Measurements from ENCODE around the gene SYTL3. TPM values are rescaled to one million over a fixed set of nuclear protein-coding genes. Genes with fewer than 3 reads are reported as not detected.

SYTL3 gene
- total RNA-seq, 2 donors from 2014 or later, result 0.58 to 0.79 TPM

GRCh38 chr6:158773581-158774449, 124.0 kb downstream of the SYTL3 start:
- Histone ChIP-seq H3K9me3 (ENCODE audit: control insufficient read depth, low read length) (no peaks in the 10 kb centered on the region), H3K36me3 (ENCODE audit: control insufficient read depth, insufficient read depth, low read length) (peaks cover 98% of the 10 kb centered on the region), H3K4me1 (ENCODE audit: control insufficient read depth, insufficient read depth, low read length) (peaks cover 15% of the 10 kb centered on the region), H3K27ac (ENCODE audit: low read depth, low read length) (no peak overlapping the region), H3K27me3 (ENCODE audit: control insufficient read depth, insufficient read depth, low read length, poor library complexity, severe bottlenecking) (no peaks in the 10 kb centered on the region), H3K9ac (ENCODE audit: extremely low read depth, low read length, poor library complexity, severe bottlenecking) (peak overlapping the region; percentile 13), H3K4me3 (ENCODE audit: low read length) (peak overlapping the region; percentile 28)
- Mint-ChIP-seq H3K36me3 (ENCODE audit: low read depth) (peaks cover 93% of the 10 kb centered on the region), H3K4me3 (peak overlapping the region; percentile 10), H3K9me3 (no peaks in the 10 kb centered on the region), H3K27me3 (ENCODE audit: insufficient read depth) (no peaks in the 10 kb centered on the region), H3K27ac (peak overlapping the region; percentile 64), H3K4me1 (peaks cover 55% of the 10 kb centered on the region)
- TF ChIP-seq CTCF (conservative IDR thresholded peaks at IDR 0.05), result no peak
- peak; percentile 85 for DNase-seq
- 61 to 72% methylated on average over 18 to 21 of the region's 21 CpGs for WGBS, 2 experiments (ENCODE audit: insufficient coverage in 1 of 2, insufficient read length in 1 of 2)

GRCh38 chr6:158774717-158775449, 125.0 kb downstream of the SYTL3 start:
- Mint-ChIP-seq H3K9me3 (no peaks in the 10 kb centered on the region), H3K4me1 (peaks cover 60% of the 10 kb centered on the region), H3K27me3 (ENCODE audit: insufficient read depth) (no peaks in the 10 kb centered on the region), H3K36me3 (ENCODE audit: low read depth) (peaks cover 90% of the 10 kb centered on the region), H3K4me3 (peak overlapping the region; percentile 10), H3K27ac (peak overlapping the region; percentile 44)
- H3K9me3 ChIP-seq (ENCODE audit: control insufficient read depth, low read length), result no peaks in the 10 kb centered on the region
- no peak overlapping the region for H3K9ac ChIP-seq (ENCODE audit: extremely low read depth, low read length, poor library complexity, severe bottlenecking)
- no peak for TF ChIP-seq CTCF (conservative IDR thresholded peaks at IDR 0.05)
- 94 to 97% methylated on average over 9 to 17 of the region's 17 CpGs for WGBS, 2 experiments (ENCODE audit: insufficient coverage in 1 of 2, insufficient read length in 1 of 2)
- H3K36me3 ChIP-seq (ENCODE audit: control insufficient read depth, insufficient read depth, low read length), result peaks cover 95% of the 10 kb centered on the region
- no peaks in the 10 kb centered on the region for H3K27me3 ChIP-seq (ENCODE audit: control insufficient read depth, insufficient read depth, low read length, poor library complexity, severe bottlenecking)
- no peak overlapping the region for H3K27ac ChIP-seq (ENCODE audit: low read depth, low read length)
- H3K4me3 ChIP-seq (ENCODE audit: low read length), result peak overlapping the region; percentile 28
- H3K4me1 ChIP-seq (ENCODE audit: control insufficient read depth, insufficient read depth, low read length), result peaks cover 15% of the 10 kb centered on the region
- no peak for DNase-seq

DNA sequence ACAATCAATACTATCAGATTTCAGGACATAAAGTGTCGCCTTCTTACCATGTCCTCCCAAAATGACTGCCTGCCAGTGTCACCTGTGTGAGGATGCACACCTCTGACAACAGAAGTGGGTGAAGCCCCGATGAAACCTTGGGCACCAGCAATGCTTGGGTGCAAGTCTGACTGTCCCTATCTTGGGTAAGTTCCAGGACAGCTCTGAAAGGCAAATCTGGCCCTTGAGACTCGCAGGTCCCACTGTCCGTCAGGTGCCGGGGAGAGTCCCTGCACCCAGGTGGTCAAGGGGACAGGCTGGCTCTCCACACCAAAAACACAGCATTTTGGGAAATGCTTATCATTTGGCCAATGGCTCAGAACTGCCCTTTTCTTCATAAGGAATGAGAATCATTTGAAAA, 126.0 kb downstream of the SYTL3 start:
- Mint-ChIP-seq H3K4me1 (peaks cover 60% of the 10 kb centered on the region), H3K9me3 (no peaks in the 10 kb centered on the region), H3K27ac (no peak overlapping the region), H3K4me3 (no peak overlapping the region), H3K27me3 (ENCODE audit: insufficient read depth) (no peaks in the 10 kb centered on the region), H3K36me3 (ENCODE audit: low read depth) (peaks cover 90% of the 10 kb centered on the region)
- TF ChIP-seq CTCF (conservative IDR thresholded peaks at IDR 0.05), result no peak
- no peak overlapping the region for H3K9ac ChIP-seq (ENCODE audit: extremely low read depth, low read length, poor library complexity, severe bottlenecking)
- no peaks in the 10 kb centered on the region for H3K27me3 ChIP-seq (ENCODE audit: control insufficient read depth, insufficient read depth, low read length, poor library complexity, severe bottlenecking)
- H3K27ac ChIP-seq (ENCODE audit: low read depth, low read length), result no peak overlapping the region
- peaks cover 15% of the 10 kb centered on the region for H3K4me1 ChIP-seq (ENCODE audit: control insufficient read depth, insufficient read depth, low read length)
- H3K36me3 ChIP-seq (ENCODE audit: control insufficient read depth, insufficient read depth, low read length), result peaks cover 95% of the 10 kb centered on the region
- WGBS, 2 experiments (ENCODE audit: insufficient coverage in 1 of 2, insufficient read length in 1 of 2), result 96 to 98% methylated on average over 5 of the region's 5 CpGs
- no peaks in the 10 kb centered on the region for H3K9me3 ChIP-seq (ENCODE audit: control insufficient read depth, low read length)
- no peak overlapping the region for H3K4me3 ChIP-seq (ENCODE audit: low read length)
- DNase-seq, result no peak

All from endodermal cell (in vitro differentiated cells).